GM19025 (cell line): ENCODE results near the gene UGT1A8.
"Not testable (repeated sequence)": the region's sequence is repeated elsewhere in the genome, so short reads cannot be mapped to it uniquely, and the experiment has no call there.

Experiments used
- ATAC-seq: cut with Tn5 transposase; IDR thresholded peaks from one replicate; pipeline ENCODE4 v1.9.1; 2021; ENCODE audit warnings: mild to moderate bottlenecking, low read depth, moderate library complexity; ENCODE audit not compliant: unreplicated experiment

UGT1A8 gene

GRCh38 chr2:233681521-233682099 lies 64.2 kb downstream of the UGT1A8 start, which contains the start of gene UGT1A7:
TSS of gene UGT1A7 (plus strand) at chr2:233681901. CDS start at chr2:233681938, 37 bp downstream.
- ATAC-seq: no peak

DNA sequence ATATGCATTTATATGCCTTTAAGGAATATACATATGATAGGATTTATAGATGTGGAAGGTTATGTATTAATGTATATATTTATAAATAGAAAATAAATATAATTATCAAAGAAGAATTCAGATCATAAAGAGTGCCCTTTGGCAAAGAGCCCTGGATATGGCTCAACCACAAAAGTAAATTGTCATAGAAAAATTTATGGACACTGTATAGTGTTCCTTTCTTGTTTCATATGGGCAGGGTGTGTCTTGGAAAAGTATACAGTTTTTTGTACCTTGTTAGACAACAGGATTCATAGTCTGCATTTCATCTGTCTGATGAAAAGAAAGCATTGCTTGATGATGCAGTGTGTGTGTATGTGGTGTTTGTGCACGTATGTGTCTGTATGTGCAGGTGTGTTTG lies 67.2 kb downstream of the UGT1A8 start:
- no peak for ATAC-seq

DNA sequence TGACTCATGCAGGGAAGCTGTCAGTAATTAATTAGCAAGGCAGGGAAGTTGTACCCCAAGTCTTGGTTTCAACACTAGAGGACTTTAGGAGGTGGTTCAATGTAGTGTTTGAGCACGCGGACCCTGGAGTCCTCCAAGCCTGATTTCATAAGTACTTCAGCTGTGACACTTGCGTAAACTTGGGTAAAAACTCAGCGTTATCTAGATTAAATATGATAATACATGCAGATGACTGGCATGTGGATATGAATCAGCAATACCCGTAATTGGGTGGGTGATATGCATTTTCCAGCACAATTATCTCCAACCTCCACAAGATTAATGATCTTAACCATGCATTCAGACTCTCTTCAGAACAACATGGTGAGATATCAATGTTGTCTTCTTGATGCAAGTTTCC lies 69.5 kb downstream of the UGT1A8 start:
- no peak for ATAC-seq

DNA sequence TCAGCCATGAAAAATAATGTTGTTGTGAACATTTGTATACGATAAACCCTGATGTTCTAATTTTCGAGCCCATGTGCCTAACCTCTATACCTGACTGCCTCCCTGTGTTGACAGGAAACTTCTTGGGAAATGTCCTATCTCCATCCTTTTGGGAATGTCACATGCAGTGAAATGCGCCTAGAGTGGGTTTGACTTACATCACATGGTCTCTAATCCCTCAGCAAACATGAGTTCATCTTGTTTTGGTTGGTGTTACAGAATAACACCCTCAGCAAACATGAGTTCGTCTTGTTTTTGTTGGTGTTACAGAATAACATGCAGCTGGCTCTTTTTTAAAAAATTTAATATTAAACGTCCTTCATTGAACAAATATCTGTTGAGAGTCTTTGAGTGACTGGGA lies 70.9 kb downstream of the UGT1A8 start:
- ATAC-seq: no peak

DNA sequence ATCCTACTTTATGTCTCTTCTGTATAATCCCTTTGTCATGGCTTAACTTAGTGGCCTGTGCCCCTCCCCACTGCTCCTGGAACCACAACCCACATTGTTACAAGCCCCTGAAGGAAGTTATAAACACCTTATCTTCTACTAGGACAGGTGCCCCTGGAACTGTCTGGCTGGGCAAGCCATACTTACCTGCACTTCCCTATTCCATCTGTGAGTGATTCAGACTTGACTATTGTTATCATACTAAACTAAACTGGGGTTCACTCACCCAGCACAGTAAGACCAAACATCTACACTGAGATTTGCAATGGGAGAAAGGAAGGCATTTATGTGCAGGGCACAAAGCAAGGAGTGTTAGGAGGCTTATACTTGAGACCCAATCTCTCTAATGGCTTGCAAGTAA lies 71.6 kb downstream of the UGT1A8 start:
- ATAC-seq: no peak

DNA sequence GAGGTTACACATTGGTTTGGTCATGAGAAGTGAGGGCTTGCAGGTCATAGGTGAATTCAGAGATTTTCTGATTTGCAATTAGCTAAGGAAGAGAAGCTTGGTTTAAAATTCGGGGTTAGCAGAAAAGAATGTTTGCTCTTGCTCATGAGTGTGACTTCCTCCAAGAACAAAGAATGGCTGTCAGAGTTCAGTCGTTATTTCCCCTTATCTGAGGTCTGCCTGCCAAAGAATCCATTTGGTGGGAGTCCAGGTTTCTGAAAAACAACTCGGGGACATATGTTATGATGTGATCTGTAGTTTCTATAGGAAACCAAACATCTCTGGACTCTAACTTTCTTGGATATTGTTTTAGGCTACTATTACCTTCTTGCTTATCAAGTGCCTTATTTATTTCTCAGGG lies 72.1 kb downstream of the UGT1A8 start:
- ATAC-seq: no peak

DNA sequence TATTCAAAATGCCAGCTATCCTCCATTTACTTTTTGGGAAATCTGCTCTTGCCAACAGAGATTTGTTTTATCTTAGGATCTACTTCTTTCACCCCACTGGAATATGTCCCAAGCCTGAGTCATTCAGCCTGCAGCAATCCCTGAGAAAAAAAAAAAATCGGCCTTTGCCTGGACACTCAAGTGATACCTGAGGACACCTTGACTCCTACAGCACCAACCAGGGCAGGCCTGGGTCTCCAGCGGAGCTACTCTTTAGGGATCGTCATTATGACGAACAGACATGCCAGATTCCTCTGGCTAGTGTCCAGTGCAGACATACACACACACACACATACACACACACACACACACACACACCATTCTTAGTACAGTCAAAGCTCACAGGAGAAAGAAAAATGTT lies 73.0 kb downstream of the UGT1A8 start:
- no peak for ATAC-seq

DNA sequence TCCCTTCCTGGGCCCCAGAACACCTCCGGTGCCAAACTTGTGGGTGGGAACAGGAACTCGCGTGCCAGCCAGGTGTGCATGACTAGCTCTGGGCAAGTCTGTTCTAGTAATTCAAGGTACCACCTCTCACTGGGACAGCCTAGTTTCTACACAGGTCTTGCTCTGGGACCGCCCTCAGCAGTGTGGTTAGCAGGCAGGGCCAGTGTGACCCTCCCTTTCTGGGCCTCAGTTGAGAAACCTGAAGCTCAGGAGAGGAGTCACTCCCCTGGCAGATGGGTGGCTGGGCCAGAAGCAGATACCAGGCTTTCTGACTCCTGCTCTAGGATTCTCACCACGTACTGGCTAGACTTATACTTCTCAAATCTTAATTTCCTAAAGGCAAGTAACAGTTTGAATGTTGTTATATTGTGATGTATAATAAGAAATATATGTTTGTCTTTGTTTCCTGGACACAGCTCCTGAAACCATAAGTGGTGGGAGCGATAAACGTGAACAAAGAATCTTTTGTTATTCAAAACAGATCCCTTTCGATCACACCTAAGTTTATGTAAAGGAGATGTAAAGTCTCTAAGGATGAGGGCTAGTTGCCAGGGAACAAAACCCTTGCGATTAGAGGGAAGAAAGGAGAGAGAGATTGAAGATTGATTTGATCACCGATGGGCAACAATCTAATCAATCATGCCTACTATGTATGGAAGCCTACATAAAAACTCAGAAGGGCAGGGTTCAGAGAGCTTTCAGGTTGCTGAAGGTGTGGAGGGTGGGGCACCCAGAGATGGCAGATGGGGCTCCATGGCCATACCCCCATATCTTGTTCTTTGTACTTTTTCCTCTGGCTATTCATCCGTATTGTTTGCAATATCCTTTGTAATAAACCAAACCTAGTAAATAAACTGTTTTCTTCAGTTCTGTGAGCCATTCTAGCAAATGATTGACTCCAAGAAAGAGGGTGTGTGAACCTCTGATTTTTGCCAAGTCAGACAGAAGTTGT lies 74.3 kb downstream of the UGT1A8 start:
- no peak for ATAC-seq

GRCh38 chr2:233692648-233693047 lies 75.2 kb downstream of the UGT1A8 start, which contains the start of gene UGT1A6:
TSS of gene UGT1A6 (plus strand) at chr2:233692890. CDS start at chr2:233693005, 115 bp downstream.
- no peak for ATAC-seq

GRCh38 chr2:233693963-233694362 lies 76.5 kb downstream of the UGT1A8 start:
- no peak for ATAC-seq

- ATAC-seq: no peak
Observed at GRCh38 chr2:233698740-233699139, 81.3 kb downstream of the UGT1A8 start.

- no peak for ATAC-seq
Observed at GRCh38 chr2:233699424-233700027, 82.1 kb downstream of the UGT1A8 start.

DNA sequence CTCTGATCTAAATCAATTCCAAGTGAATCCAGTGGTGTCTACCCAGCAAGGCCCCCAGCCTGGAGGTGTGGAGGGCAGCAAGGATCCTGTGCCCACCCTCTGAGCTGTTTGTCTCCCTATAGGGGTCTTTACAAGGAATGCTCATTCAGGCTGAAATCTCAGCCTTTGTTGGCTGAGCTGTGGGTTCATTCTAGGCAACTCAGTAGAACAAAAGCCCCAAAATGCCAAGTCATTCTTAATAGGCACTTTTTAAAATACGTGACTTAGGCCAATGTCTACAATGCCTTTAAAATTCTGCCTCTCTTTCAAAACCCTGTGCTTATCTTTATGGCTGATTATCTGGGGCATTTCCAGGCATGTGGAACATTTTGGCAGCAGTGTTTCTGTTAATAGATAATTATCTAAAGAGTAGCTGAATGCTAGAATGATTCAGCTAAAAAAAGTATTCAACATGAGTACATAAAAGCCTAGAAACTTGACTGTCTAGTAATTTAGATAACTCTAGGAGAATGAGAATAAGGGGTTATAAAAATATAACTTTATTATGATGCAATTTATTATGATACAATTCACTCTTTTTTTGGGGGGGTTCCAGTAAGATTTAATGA lies 82.7 kb downstream of the UGT1A8 start:
- ATAC-seq: no peak

- not testable (repeated sequence) for ATAC-seq
Observed at GRCh38 chr2:233700842-233701241, 83.4 kb downstream of the UGT1A8 start.

- ATAC-seq: no peak
Observed at GRCh38 chr2:233702238-233702637, 84.8 kb downstream of the UGT1A8 start.

GRCh38 chr2:233705911-233706506 lies 88.6 kb downstream of the UGT1A8 start:
- ATAC-seq: no peak

DNA sequence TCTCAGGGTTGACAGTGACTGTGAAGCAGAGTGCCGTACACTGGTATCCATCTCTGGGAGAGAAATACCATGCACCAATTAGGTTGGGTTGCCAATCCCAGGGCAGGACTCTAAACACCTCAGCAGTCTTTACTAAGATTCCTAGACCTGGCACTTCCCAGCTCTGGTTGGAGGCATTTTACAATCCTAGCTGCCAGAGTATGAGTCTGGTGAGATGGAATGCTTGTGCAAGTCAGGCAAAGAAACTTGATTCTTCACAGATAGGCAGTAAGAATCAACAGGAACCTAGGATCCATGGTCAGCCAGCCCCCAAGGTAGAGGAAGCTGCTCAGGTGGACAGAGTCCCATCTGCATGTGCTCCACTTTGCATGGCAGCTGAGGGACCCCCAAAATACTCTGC lies 89.3 kb downstream of the UGT1A8 start:
- ATAC-seq: no peak

GRCh38 chr2:233707940-233708644 lies 90.7 kb downstream of the UGT1A8 start:
- no peak for ATAC-seq

DNA sequence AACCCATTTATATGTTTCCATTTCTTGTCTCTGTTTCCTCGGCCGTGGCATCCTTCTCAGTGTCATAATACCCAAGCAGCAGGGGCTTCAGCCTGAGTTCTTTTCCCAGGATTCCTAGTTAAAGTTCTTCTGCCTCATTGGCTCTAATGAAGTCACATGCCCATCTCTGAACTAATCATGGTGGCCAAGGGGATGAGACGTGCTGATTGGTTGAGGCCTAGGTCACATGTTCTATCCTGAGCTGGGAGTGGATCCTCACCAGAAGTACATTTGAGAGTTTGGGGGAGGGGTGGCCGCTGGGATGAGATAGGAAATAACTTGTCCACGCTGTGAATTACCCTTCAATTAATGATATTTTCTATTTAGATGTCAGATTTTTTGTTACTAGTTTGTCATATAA lies 91.5 kb downstream of the UGT1A8 start:
- no peak for ATAC-seq
